HG02970 (cell line): ENCODE data around the gene PLXNA4.

Experiments
- ATAC-seq: cut with Tn5 transposase; IDR thresholded peaks from one replicate; pipeline ENCODE4 v1.9.1; 2021; ENCODE audit warnings: mild to moderate bottlenecking, moderate library complexity, moderate number of reproducible peaks; ENCODE audit not compliant: unreplicated experiment, low FRiP score

PLXNA4 gene

GRCh38 chr7:132564849-132565248, 11.4 kb downstream of the PLXNA4 start:
- ATAC-seq, result no peak

- no peak for ATAC-seq
These were observed 12.2 kb downstream of the PLXNA4 start for GRCh38 chr7:132564090-132564489.

- ATAC-seq, result no peak
These were observed 13.6 kb downstream of the PLXNA4 start for GRCh38 chr7:132562690-132563089.

- ATAC-seq, result no peak
These were observed 14.5 kb downstream of the PLXNA4 start for GRCh38 chr7:132561763-132562162.

- ATAC-seq, result no peak
These were observed 15.3 kb downstream of the PLXNA4 start for GRCh38 chr7:132560825-132561529.

- ATAC-seq, result no peak
These were observed 16.2 kb downstream of the PLXNA4 start for GRCh38 chr7:132560105-132560504.

GRCh38 chr7:132558815-132559214, 17.5 kb downstream of the PLXNA4 start:
- ATAC-seq, result no peak

- ATAC-seq, result no peak
These were observed 18.7 kb downstream of the PLXNA4 start for GRCh38 chr7:132557489-132558044.

- ATAC-seq, result no peak
These were observed 21.8 kb downstream of the PLXNA4 start for GRCh38 chr7:132554446-132554845.

GRCh38 chr7:132553031-132553430, 23.2 kb downstream of the PLXNA4 start:
- ATAC-seq, result no peak

GRCh38 chr7:132551886-132552285, 24.4 kb downstream of the PLXNA4 start:
- ATAC-seq, result no peak

- no peak for ATAC-seq
These were observed 24.8 kb downstream of the PLXNA4 start for GRCh38 chr7:132551439-132551838.

GRCh38 chr7:132548489-132549078, 27.7 kb downstream of the PLXNA4 start:
- no peak for ATAC-seq

GRCh38 chr7:132547821-132548220, 28.4 kb downstream of the PLXNA4 start:
- ATAC-seq, result no peak

GRCh38 chr7:132546366-132547127, 29.7 kb downstream of the PLXNA4 start:
- no peak for ATAC-seq

GRCh38 chr7:132545756-132546155, 30.5 kb downstream of the PLXNA4 start:
- no peak for ATAC-seq

GRCh38 chr7:132544999-132545398, 31.3 kb downstream of the PLXNA4 start:
- no peak for ATAC-seq

GRCh38 chr7:132544025-132544424, 32.2 kb downstream of the PLXNA4 start:
- no peak for ATAC-seq

GRCh38 chr7:132542895-132543294, 33.4 kb downstream of the PLXNA4 start:
- ATAC-seq, result no peak

- no peak for ATAC-seq
These were observed 34.6 kb downstream of the PLXNA4 start for GRCh38 chr7:132541656-132542055.

- ATAC-seq, result no peak
These were observed 38.7 kb downstream of the PLXNA4 start for GRCh38 chr7:132537456-132538145.
